HEK293T (cell line): ENCODE data around the gene UGT1A1.

Experiments used
- ARNT ChIP-seq: fragments of 450-650 bp; IDR thresholded peaks from 2 replicates; pipeline ENCODE4 v1.6.1; 2017; ENCODE audit warnings: mild to moderate bottlenecking
- BHLHE40 ChIP-seq: fragments of 450-650 bp; IDR thresholded peaks from 2 replicates; pipeline ENCODE4 v1.6.1; 2016; ENCODE audit warnings: mild to moderate bottlenecking, moderate library complexity, borderline replicate concordance
- CTBP1 ChIP-seq: fragments of 450-650 bp; IDR thresholded peaks from 2 replicates; pipeline ENCODE4 v1.6.1; 2016; ENCODE audit warnings: borderline replicate concordance
- ELF4 ChIP-seq: fragments of 450-650 bp; IDR thresholded peaks from 2 replicates; pipeline ENCODE4 v1.6.1; 2017; ENCODE audit warnings: antibody characterized with exemption
- FOXA1 ChIP-seq: fragments of 450-650 bp; IDR thresholded peaks from 2 replicates; pipeline ENCODE4 v1.6.1; 2016; ENCODE audit warnings: mild to moderate bottlenecking
- FOXK2 ChIP-seq: fragments of 450-650 bp; IDR thresholded peaks from 2 replicates; pipeline ENCODE4 v1.6.1; 2016; ENCODE audit warnings: mild to moderate bottlenecking
- FOXM1 ChIP-seq: fragments of 450-650 bp; IDR thresholded peaks from 2 replicates; pipeline ENCODE4 v1.6.1; 2017; ENCODE audit warnings: mild to moderate bottlenecking, borderline replicate concordance
- HDGF ChIP-seq: fragments of 450-650 bp; IDR thresholded peaks from 2 replicates; pipeline ENCODE4 v1.6.1; 2017; ENCODE audit warnings: antibody characterized with exemption, borderline replicate concordance
- L3MBTL2 ChIP-seq: fragments of 450-650 bp; conservative IDR thresholded peaks from 2 replicates; pipeline ENCODE4 v1.6.1; 2016; ENCODE audit warnings: mild to moderate bottlenecking
- NFRKB ChIP-seq: fragments of 450-650 bp; IDR thresholded peaks from 2 replicates; pipeline ENCODE4 v1.6.1; 2016; ENCODE audit warnings: mild to moderate bottlenecking, moderate library complexity
- PKNOX1 ChIP-seq: fragments of 450-650 bp; IDR thresholded peaks from 2 replicates; pipeline ENCODE4 v1.6.1; 2016
- ZNF384 ChIP-seq: fragments of 450-650 bp; IDR thresholded peaks from 2 replicates; pipeline ENCODE4 v1.6.1; 2016

GRCh38 chr2:233813236-233814055 lies 53.4 kb downstream of the UGT1A1 start:
- no peak for TF ChIP-seq ELF4
- TF ChIP-seq FOXK2, result no peak
- no peak for TF ChIP-seq NFRKB
- TF ChIP-seq ARNT, result no peak
- TF ChIP-seq FOXM1, result no peak
- no peak for TF ChIP-seq BHLHE40
- no peak for TF ChIP-seq L3MBTL2
- no peak for TF ChIP-seq ZNF384
- no peak for TF ChIP-seq FOXA1
- TF ChIP-seq PKNOX1, result no peak
- TF ChIP-seq CTBP1, result no peak
- TF ChIP-seq HDGF, result no peak
